ENCODE results near the gene SETD5.

The SETD5 gene, protein sequence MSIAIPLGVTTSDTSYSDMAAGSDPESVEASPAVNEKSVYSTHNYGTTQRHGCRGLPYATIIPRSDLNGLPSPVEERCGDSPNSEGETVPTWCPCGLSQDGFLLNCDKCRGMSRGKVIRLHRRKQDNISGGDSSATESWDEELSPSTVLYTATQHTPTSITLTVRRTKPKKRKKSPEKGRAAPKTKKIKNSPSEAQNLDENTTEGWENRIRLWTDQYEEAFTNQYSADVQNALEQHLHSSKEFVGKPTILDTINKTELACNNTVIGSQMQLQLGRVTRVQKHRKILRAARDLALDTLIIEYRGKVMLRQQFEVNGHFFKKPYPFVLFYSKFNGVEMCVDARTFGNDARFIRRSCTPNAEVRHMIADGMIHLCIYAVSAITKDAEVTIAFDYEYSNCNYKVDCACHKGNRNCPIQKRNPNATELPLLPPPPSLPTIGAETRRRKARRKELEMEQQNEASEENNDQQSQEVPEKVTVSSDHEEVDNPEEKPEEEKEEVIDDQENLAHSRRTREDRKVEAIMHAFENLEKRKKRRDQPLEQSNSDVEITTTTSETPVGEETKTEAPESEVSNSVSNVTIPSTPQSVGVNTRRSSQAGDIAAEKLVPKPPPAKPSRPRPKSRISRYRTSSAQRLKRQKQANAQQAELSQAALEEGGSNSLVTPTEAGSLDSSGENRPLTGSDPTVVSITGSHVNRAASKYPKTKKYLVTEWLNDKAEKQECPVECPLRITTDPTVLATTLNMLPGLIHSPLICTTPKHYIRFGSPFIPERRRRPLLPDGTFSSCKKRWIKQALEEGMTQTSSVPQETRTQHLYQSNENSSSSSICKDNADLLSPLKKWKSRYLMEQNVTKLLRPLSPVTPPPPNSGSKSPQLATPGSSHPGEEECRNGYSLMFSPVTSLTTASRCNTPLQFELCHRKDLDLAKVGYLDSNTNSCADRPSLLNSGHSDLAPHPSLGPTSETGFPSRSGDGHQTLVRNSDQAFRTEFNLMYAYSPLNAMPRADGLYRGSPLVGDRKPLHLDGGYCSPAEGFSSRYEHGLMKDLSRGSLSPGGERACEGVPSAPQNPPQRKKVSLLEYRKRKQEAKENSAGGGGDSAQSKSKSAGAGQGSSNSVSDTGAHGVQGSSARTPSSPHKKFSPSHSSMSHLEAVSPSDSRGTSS (N-terminal part only)

DNA sequence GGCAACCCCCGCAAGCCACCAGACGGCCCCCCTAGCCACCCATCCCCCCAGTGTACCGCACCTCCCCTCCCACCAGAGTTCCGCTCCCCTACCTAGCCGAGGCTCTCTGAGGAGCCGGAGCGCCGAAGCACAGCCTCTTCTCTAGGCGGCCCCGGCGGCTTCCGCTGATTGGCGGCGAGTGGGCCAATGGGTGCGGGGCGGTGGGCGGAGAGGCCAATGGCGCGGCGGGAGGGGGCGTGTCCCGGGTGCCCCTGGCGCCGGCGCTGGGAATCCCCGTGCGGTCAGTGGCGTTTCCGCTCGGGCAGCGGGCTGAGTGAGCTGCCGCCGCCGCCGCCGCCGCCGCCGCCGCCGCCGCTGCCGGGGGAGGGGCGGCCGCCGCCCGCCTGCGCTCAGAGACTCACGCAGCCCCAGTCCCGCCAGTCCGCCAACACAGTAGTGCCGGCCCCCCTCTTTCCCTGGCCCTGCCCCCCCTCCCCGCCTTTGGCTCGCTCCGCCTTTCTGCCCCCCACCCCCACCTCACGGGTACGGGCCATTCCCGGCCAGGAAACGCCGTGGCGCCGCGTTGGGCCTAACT lies at the start of gene SETD5:
TSS of gene SETD5 (plus strand) at position 284 of the 574 bp plus-strand sequence. CDS start 31,324 bp downstream, outside the sequence.
- peak; percentile 70 for ATAC-seq
- TF ChIP-seq TOX (CRISPR knock-in tag; IDR thresholded peaks at IDR 0.05; ENCODE audit: borderline replicate concordance) (no peak), GLIS3 (CRISPR knock-in tag; IDR thresholded peaks at IDR 0.05) (no peak), ZFP3 (CRISPR knock-in tag; IDR thresholded peaks at IDR 0.05) (no peak), CSDC2 (CRISPR knock-in tag; IDR thresholded peaks at IDR 0.05) (no peak), ESRRG (CRISPR knock-in tag; IDR thresholded peaks at IDR 0.05) (no peak), ZNF70 (CRISPR knock-in tag; IDR thresholded peaks at IDR 0.05) (no peak), ISL1 (CRISPR knock-in tag; IDR thresholded peaks at IDR 0.05) (no peak), PPARA (CRISPR knock-in tag; IDR thresholded peaks at IDR 0.05; ENCODE audit: borderline replicate concordance) (no peak), ZFP30 (CRISPR knock-in tag; IDR thresholded peaks at IDR 0.05) (no peak), SNAI2 (CRISPR knock-in tag; IDR thresholded peaks at IDR 0.05) (no peak), OSR1 (CRISPR knock-in tag; IDR thresholded peaks at IDR 0.05) (no peak), POU6F1 (CRISPR knock-in tag; IDR thresholded peaks at IDR 0.05; ENCODE audit: borderline replicate concordance, low read depth) (no peak), ARNTL (CRISPR knock-in tag; IDR thresholded peaks at IDR 0.05; ENCODE audit: borderline replicate concordance, low read depth) (no peak), CSRNP3 (CRISPR knock-in tag; IDR thresholded peaks at IDR 0.05) (no peak), CREB5 (CRISPR knock-in tag; IDR thresholded peaks at IDR 0.05; ENCODE audit: low read depth) (no peak), ZC3H10 (CRISPR knock-in tag; IDR thresholded peaks at IDR 0.05) (no peak), ZNF8 (CRISPR knock-in tag; IDR thresholded peaks at IDR 0.05) (no peak), TCF4 (CRISPR knock-in tag; IDR thresholded peaks at IDR 0.05; ENCODE audit: borderline replicate concordance) (no peak), TSHZ2 (CRISPR knock-in tag; IDR thresholded peaks at IDR 0.05) (no peak)
- TF ChIP-seq, protein P1, sequence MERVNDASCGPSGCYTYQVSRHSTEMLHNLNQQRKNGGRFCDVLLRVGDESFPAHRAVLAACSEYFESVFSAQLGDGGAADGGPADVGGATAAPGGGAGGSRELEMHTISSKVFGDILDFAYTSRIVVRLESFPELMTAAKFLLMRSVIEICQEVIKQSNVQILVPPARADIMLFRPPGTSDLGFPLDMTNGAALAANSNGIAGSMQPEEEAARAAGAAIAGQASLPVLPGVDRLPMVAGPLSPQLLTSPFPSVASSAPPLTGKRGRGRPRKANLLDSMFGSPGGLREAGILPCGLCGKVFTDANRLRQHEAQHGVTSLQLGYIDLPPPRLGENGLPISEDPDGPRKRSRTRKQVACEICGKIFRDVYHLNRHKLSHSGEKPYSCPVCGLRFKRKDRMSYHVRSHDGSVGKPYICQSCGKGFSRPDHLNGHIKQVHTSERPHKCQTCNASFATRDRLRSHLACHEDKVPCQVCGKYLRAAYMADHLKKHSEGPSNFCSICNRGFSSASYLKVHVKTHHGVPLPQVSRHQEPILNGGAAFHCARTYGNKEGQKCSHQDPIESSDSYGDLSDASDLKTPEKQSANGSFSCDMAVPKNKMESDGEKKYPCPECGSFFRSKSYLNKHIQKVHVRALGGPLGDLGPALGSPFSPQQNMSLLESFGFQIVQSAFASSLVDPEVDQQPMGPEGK (CRISPR knock-in tag; IDR thresholded peaks at IDR 0.05; ENCODE audit: borderline replicate concordance), result no peak
